Activated CD8-positive, alpha-beta memory T cell treated with anti-CD3 and anti-CD28 coated beads for 1 hour (primary cell): ENCODE data around the gene PBX1.

Source experiments
- DNase-seq, 2 donors: peaks; one replicate each; pipeline ENCODE4 v3.0.0-alpha.2; 2020; ENCODE audit warnings: low read depth in 1 of 2; ENCODE audit errors: extremely low read depth in 1 of 2

Gene PBX1

DNA sequence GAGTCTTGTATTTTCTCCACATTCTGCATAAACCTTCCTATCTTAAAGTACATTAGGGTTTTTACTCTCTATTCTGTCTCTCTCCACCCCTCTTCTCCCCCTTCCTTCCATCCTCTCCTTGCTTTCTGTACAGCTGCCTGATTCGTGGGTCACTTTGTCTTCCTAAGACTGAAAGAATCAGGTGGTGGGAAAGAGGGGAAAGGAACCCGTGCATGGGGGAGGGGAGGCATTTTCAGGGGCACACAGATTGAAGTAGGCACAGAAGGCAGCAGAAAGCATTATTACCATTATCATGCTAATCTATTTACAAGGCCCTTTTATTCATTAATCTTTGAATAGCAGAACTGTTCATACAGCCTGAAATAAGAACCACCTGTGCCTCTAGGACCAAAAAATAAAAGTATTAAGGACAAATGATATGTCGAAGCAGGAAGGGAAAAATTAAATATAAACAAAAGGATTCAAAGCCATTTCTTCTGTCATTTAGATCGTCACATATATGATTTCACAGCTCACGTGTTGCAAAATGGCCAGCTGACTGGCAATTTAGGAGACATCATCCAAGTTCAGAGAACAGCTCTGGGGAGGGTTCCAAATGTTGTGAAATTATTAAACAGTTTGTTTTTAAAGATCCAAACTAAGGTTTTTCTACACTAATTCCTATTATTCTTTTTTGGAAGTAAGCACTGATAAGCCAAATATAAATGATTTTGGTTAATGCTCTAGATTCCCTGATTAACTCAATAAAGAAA, 154.6 kb downstream of the PBX1 start:
- no peak for DNase-seq

DNA sequence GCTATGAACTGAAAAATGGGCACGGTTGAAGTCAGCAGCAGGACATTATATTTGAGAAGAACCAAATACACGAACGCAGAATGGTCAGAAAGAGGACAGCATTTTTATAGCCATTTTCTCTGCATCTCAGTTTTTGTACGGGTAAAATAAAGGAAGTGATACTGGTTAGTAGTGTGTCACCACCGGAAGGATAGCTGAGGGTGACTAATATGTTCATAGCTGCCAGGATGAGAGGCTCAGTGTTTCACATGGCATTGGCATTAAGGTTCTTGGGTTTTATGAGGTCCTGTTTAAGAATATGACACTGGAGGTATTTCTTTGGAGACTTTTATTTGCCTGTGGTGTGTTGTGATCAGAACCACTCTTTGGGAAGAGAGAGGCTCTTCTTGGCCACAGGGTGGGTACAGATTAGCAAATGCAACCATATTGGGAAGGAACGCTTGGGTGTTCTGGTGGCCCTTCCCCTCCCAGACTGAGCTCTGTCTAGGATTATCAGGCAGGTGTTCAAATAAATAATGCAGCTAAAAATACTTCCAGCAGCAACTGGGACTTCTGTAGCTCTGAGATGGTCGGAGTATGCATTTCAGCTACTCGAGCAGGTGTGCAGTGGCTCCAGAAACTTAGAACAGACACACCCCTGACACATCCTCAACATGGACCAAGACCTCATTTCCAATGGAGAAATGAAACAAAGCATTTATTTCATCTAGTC, 158.2 kb downstream of the PBX1 start:
- no peak for DNase-seq

DNA sequence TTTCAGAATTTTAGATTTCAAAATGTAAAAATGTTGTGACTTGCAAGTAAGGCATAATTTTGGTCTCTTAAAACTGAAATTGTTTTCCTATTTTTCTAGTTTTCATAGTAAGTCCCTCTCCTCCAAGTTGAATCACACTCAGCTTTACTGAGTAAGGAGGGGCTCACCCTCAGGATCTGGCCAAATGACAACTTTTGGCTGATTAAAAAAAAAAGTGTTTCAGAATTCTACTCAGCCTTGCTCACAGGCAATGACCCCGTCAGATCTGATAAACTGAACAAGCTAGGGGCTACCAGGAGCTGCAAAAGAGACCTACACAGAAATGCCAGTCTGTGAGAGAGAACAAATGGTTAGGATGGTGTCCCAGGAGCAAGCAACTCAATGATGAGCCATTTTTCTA, 159.8 kb downstream of the PBX1 start:
- no peak for DNase-seq

DNA sequence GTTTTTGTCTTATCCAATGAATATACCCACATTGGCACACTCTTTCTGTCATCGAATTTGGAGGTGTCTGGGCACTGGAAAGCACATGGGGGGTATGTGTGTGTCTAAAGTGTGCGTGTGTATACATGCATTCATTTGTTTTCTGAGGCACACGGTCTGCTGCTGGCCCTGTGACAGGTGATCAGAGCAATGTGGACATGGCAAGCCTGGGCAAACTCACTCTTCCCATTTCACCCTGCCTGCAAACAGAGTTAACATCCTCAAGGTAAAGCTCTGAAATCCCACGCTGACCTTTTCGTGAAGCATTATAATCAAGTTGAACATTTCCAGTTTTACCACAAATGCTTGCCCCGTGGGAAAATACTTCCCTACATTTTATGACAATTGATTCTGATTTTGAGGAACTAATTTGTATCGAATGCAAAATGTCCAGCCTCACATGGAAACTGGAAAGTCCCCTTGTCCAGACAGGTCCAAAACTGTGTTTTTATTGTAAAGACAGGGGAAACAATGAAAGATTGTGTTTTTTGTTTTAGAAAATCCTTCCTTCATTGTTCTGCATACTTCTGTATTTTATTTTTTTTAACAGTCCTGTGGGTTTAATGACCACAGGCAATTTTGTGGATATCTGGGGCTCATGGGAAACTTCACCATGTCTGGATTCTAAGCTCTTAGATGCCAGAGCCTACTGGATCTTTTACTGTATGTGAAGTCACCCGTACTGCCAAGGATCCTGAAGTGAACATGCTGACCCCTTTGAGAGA, 160.9 kb downstream of the PBX1 start:
- no peak for DNase-seq

DNA sequence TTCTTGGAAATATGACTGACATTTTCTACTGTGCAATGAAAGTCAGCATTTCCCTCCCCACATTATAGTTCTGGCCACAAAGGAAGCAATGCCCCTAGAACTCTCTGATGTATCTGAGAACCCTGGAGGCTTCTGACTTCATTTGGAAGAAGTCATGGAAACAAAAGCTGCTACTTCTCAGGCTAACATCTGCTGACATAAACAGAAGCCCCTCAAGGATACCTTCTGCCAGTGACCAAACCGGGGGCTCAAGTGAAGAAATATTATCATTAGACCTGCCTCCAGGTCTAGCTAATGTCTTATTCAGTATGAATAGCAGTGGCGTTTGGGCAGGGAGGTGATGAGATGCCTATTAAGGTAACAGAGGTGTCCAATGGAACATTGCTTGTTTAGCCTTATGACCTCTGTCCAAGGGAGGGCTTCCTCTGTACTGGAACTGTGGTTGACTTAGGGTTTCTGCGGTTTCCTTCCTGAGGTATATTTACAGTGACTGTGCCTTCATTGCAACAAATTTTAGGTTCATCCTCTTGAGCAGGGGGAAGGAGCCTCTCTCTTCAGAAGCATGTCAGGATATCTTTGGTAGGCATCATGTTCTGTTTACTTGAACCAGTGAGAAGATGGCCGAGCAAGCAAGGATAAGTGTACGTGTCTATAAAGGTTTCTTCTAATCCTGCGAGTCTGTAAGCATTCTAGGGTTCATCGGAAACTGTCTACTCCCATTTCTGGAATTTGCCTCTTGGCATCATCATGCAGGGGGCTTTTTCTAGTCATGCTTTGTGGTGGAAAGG, 161.7 kb downstream of the PBX1 start:
- DNase-seq: no peak

DNA sequence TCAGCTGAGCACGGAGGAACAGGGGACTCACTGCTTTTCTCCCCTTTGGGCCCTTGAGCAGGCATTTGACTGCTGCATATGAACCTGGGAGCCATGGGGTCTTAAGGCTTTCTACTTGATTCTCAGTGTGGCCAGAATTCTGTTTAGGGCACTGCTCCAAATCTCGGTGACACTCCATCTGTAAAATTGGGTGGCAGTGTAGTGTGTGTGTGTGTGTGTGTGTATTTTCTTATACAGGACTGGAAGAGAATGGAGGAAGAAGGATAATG, 162.2 kb downstream of the PBX1 start:
- no peak for DNase-seq

DNA sequence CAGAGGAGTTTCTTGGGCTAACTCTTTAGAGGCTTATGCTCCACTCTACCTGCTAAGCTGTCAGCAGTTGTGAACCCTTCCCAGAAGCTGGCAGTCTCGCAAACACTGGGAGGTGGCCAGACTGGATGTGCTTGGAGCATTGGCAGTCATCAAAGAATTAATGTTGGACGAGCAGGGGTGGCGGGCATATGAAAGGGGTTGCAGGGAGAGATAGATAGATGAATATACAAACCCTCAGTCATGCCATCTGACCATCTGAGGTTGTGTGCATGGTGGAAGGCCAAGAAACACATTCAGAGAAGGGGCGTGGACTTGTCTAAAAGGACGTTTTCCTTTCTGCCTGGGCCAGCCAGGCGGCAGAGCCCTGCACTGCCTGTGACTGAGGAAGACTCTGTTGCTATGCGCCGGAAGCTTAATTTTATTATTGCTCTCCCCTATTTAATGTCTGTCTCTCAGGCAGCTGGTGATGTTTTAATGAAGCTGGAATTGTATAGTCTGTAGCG, 164.4 kb downstream of the PBX1 start:
- DNase-seq: no peak

DNA sequence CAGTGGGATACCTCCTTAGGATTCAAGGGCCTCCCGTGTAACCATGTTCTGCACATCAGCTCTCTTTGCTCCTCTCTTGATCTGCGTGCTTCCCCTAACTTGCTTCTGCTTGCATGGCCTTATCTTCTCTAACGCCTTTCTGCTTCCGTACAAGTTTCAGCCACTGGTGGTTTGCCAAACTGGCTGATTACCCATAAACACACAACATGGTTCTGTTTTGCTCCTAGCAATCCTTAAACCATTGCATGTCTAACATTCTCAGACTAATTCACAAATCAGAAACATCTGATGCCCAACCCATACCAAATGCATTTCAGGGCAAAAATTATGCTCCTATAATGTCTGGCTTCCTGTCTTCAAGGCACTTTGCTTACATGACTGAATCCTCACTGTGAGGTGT, 166.4 kb downstream of the PBX1 start:
- DNase-seq: no peak

DNA sequence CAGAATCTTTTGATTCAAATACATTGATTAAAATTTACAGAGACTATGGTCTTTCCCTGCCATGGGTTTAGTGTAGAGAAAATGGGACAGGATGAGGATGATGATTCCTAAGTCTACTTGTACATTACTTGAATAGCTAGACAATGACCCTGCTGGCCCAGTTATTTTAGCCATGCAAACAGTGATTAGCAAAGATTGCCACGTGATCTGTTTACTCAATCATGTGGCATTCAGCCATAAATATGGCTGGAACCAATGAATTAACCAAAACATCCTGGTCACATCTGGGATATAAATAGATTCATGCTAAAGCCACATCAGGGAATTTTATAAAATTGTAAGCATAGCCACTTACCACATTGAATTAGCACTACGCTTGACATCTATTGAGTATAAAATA, 167.3 kb downstream of the PBX1 start:
- DNase-seq: no peak

DNA sequence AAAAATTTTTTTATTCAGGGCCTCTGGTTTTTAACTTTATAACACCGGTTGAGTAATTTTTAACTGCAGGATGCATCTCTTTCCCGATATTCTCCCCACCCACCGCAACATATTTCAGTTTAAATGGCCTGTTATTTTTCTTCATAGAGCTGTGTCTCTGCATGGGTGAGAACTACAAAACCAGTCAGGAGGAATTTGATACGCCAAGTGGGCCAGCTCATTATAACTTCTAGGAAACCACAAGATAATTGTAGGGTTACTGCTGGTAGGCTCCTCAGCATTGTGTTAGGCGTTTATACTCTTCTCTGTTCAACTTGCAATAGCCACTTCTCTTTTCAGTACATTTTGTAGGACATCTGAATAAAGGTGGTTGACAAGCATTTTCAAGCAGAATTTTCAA, 169.7 kb downstream of the PBX1 start:
- DNase-seq: no peak

DNA sequence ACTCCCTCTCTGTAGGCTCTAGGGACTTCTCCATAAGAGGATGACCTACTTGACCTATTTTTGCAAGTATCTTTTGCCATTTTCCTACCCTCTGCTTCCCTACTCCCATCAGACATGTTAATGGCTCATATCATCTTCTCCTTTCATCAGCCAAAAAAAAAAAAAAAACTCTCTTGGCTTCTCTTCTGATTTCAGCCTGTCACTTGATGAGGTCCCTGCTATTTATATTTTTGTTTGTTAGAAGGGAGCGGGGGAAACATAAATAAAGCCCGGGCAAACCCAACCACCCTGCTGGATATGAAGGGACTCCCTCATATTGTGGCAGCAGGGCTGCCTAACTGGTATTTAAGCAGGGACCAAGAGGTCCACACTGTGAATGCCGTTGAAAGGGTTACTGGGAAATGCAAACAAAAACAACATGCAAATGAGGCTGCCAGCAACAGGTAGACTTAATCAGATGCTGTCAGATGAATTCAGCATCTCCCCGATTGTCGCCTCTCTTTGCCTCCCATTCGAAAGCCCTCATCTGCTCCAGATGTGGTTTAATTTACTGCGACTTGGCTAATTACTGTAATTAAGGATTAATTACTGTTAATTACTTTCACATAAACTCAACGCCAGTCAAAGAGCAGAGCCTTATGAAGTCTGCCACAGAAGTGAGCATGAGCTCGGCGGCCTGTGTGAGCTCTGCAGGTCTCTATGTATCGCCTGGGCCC, 172.3 kb downstream of the PBX1 start:
- no peak for DNase-seq

DNA sequence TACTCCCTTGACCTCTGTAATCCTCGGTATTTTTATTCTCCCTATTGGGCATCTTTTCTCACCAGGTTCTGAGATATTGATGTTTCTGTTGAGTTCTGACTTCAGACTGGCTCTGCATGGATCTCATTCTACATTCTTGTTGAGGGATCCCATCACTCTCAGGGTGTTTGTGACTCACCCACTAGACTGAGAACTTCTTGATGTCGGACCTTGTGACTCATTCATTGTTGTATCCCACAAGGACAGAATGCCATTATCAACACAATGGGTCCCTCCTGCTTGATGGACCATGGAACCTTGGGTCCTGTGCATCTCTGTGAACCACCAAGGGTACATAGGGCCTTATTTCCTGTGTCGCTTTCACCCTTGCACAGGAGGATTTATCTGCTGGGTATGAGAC, 174.1 kb downstream of the PBX1 start:
- no peak for DNase-seq

DNA sequence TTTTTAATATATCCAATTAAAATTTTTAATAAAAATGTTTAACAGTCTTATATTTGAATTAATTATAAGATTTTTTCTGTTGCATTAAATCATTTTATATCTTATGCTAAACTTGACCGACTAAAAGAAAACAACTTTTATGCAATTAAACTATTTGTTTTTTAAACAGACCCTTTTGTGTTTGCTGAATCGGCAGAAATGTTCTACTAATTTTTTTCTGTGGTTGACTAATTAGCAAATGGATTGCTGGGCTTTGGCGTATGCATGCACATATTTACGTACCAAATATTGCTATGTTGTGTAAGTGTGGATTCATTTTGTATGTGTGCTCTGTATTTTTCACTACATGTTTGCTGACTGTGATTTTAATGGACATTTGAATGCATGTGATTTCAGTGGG, 174.8 kb downstream of the PBX1 start:
- DNase-seq: no peak

DNA sequence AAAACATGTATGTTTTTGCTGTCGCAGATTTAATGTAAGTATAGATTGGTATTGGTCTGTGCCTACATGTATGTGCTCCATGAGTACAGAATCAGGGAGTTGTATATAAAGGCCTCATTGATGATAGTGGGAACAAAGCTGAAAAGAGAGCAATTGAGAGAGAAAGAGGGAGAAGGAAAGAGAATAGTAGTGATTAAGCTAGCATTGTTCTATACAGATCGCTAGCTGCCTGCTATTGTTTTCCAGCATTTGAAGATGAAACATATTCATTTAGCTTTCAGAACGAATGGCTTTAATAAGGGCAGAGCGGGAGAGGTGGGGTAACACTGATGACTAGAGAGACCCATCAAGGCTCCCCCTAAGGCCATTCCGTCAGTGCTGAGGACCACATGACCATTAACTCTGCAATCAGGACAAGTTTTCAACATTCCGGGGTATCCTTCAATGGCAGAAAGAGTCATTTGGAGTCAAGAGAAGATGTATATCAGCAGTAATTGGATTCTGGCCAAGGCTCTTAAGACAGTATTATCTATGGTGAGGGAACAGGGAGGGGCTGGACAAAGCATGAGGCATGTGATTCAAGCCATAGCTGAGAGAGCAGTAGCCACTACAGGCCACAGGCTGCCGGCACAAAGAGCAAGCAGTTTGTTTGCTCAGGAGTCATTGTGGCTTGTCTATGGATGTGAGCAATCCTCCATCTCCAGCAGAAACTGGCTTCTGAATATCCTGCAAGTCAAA, 176.5 kb downstream of the PBX1 start:
- DNase-seq: no peak

DNA sequence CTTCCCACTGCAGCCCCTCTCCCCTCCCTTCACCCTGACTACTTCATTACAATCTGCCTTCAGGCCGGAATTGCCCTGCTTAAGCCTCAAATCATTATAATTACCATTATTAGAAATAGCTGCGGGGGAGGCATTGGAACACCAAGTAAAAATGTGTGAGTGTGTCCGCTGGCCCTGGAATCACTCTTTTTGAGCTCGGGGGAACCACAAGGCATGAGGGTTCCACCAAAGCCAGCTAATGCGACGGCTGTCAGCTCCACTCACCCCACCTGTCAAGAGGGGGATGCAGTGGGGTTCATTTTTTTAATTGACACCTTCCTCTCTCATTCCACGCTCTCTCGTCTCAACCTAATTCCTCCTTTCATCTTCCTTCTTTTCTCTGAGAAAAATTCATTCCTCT, 177.2 kb downstream of the PBX1 start:
- no peak for DNase-seq

DNA sequence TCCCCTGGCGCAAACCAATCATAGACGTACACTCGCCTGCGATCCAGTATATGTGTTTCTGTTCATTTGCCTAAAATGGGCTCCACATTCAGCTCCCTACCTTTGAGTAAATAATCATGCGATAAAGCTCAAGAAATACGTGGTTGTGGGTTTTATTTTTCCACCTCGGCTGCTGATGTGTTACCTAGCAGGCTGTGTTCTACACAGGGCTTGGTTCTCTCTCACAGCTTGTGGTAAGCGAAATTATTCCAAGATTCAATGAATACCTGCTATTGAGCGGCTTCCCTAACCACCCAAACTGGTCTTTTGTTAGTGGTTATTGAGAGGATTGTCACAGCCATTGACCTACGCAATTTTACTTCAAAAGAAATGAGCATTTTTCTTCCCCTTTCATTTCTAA, 180.2 kb downstream of the PBX1 start:
- DNase-seq: no peak

DNA sequence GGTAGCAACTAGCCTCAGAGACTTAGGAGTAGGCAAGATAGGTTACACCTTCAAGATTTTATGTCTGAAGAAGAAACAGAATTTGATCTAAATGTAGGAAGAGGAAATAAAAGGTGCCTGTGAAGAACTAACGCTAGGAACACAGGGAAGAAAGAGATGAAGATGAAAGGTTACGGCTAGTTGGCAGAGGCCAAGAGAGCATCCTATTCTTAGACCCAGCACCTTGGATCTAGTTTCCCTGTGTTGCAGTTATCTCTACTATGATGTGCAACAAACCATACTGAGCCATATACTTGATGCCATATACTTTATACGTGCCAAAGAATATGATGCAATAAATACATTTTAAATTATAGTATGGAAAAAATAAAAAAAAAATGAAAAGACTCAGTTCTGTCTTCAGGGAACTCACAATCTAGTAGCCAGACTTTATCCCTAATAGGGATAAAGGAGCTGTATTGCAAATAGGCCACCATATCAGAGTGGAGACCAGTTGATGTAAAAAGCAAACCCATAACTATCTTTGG, 181.1 kb downstream of the PBX1 start:
- DNase-seq: no peak

DNA sequence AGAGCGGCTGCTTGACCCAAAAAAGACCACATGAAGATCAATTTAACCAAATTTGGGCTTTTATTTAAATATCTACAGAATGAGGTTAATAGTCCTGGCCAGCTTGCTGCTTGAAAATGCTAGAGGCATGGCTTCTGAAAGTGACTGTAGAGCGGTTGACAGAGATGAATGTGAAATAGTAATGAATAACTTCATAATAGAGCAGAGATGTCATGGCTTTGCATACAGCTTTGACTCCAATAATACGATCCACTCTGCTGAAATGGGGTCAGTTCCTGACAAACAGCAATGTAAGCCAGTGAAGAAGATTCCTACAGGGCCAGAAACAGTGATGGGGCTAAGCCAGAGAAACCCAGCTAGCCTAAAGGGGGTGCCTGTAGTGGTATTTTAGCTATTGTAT, 183.8 kb downstream of the PBX1 start:
- DNase-seq: no peak

DNA sequence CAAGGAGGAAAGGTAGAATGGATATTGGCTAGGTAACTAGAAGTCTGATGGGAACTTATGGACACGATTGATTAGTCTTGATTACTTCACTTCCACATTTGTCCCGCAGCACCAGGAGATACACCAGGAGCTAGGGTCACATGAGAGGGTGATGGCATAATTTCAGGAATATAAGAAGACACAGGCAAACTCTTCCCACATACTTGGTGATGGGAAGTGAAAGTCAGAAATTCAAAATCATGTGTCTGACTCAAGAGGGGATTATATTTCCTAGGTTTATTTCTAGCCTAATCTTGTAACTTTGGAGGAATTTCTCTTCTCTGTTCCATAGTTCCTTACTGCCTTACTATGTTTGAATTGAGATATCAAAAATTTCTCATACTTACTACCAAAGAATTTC, 185.0 kb downstream of the PBX1 start:
- DNase-seq: no peak

DNA sequence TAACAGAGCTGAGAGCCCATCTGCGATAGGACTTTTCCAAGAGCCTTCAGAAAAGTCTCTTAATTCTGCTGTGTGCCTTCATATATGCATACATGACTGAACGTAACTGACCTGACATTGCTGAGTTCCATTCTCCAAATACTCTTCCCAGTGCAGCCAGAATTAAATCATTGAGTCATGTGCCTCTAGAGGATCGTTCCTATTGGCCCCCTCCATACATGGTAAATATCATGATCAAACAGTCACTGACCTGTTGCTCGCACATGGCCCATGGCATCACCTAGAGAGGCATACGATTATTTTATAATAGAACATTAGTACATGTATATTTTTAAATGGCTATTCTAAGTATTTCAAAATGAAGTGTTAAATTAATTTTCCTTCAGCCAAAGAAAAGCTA, 186.8 kb downstream of the PBX1 start:
- DNase-seq: no peak
